Esophagus squamous epithelium (tissue), 4 donors: ENCODE data around the gene GRM6.

ENCODE experiments used
- CTCF ChIP-seq, 6 experiments: fragments of 450-650 bp in 4 of 6; fragments of 200-600 bp in 2 of 6; sonication (generic) in 2 of 6; IDR thresholded peaks; one replicate each; pipeline ENCODE4 v1.5.1; 2016 to 2019; ENCODE audit warnings: antibody characterized with exemption in 6 of 6, mild to moderate bottlenecking in 4 of 6, moderate library complexity in 4 of 6
- POLR2A ChIP-seq, 4 donors: fragments of 450-650 bp; IDR thresholded peaks; one replicate each; pipeline ENCODE4 v1.6.1; 2017; ENCODE audit warnings: antibody characterized with exemption in 4 of 4, mild to moderate bottlenecking in 4 of 4, moderate library complexity in 3 of 4

- TF ChIP-seq CTCF (IDR thresholded peaks at IDR 0.05) (no peak), POLR2A (IDR thresholded peaks at IDR 0.05) (no peak)
These were observed 49.6 kb upstream of the GRM6 start for GRCh38 chr5:179044765-179045164.
